Neuronal stem cell (in vitro differentiated cells): Measurements from ENCODE around the gene FMN2.

Experiments used
- DNase-seq: peaks from one replicate; pipeline ENCODE4 v3.0.0-alpha.2; 2013; ENCODE audit warnings: low spot score
- H2AFZ ChIP-seq: one replicate; pipeline ENCODE4 v1.6.1; 2013; ENCODE audit warnings: mild to moderate bottlenecking, low read length, inconsistent platforms
- H2AK5ac ChIP-seq: 2 replicates; pipeline ENCODE4 v1.6.1; 2013; ENCODE audit warnings: low read depth, mild to moderate bottlenecking, inconsistent platforms, low read length, moderate library complexity, mixed read lengths
- H2BK120ac ChIP-seq: 2 replicates; pipeline ENCODE4 v1.6.1; 2013; ENCODE audit warnings: low read depth, mild to moderate bottlenecking, inconsistent platforms, low read length, moderate library complexity, mixed read lengths
- H2BK12ac ChIP-seq: one replicate; pipeline ENCODE4 v1.6.1; 2013; ENCODE audit warnings: low read length, inconsistent platforms
- H2BK15ac ChIP-seq: 2 replicates; pipeline ENCODE4 v1.6.1; 2013; ENCODE audit warnings: mild to moderate bottlenecking, low read length, inconsistent platforms, mixed read lengths
- H2BK5ac ChIP-seq: one replicate; pipeline ENCODE4 v1.6.1; 2013; ENCODE audit warnings: inconsistent platforms, mild to moderate bottlenecking, low read length, moderate library complexity
- H3K14ac ChIP-seq: one replicate; pipeline ENCODE4 v1.6.1; 2013; ENCODE audit warnings: low read length, inconsistent platforms
- H3K18ac ChIP-seq: 2 replicates; pipeline ENCODE4 v1.6.1; 2013; ENCODE audit warnings: low read length, inconsistent platforms
- H3K23ac ChIP-seq: 2 replicates; pipeline ENCODE4 v1.6.1; 2013; ENCODE audit warnings: low read depth, mild to moderate bottlenecking, mixed read lengths, low read length, inconsistent platforms; ENCODE audit not compliant: poor library complexity
- H3K27ac ChIP-seq: replicated peaks from 3 replicates; pipeline ENCODE4 v1.5.1; 2013; ENCODE audit warnings: low read length, inconsistent platforms
- H3K27me3 ChIP-seq, 3 experiments: 2 replicates each; pipeline ENCODE4 v1.6.1; 2013; ENCODE audit warnings: low read length in 3 of 3, mild to moderate bottlenecking in 2 of 3, inconsistent platforms in 1 of 3, low read depth in 1 of 3, mixed read lengths in 1 of 3, moderate library complexity in 1 of 3; ENCODE audit not compliant: control insufficient read depth in 3 of 3, insufficient read depth in 3 of 3
- H3K36me3 ChIP-seq, 2 donors: replicated peaks in 1 of 2; 2 replicates each; pipeline ENCODE4 v1.6.1; 2013; ENCODE audit warnings: low read length in 2 of 2; ENCODE audit not compliant: control insufficient read depth in 2 of 2, insufficient read depth in 2 of 2
- H3K4ac ChIP-seq: 2 replicates; pipeline ENCODE4 v1.6.1; 2013; ENCODE audit warnings: inconsistent platforms, mild to moderate bottlenecking, low read length, moderate library complexity
- H3K4me1 ChIP-seq, 2 donors: 1 replicate in 1 of 2; 2 replicates in 1 of 2; pipeline ENCODE4 v1.6.1; 2013; ENCODE audit warnings: low read length in 2 of 2, low read depth in 1 of 2; ENCODE audit not compliant: control insufficient read depth in 2 of 2, insufficient read depth in 1 of 2
- H3K4me2 ChIP-seq: one replicate; pipeline ENCODE4 v1.6.1; 2013; ENCODE audit warnings: mild to moderate bottlenecking, low read length, inconsistent platforms; ENCODE audit not compliant: insufficient read depth, poor library complexity, severe bottlenecking
- H3K4me3 ChIP-seq, 2 donors: 2 replicates each; pipeline ENCODE4 v1.5.1; 2013; ENCODE audit warnings: low read length in 2 of 2, mild to moderate bottlenecking in 2 of 2, inconsistent platforms in 1 of 2, moderate library complexity in 1 of 2
- H3K79me1 ChIP-seq: one replicate; pipeline ENCODE4 v1.6.1; 2013; ENCODE audit warnings: low read depth, mild to moderate bottlenecking, inconsistent platforms, low read length, moderate library complexity
- H3K9ac ChIP-seq: one replicate; pipeline ENCODE4 v1.6.1; 2013; ENCODE audit warnings: mild to moderate bottlenecking, low read depth, low read length, inconsistent platforms; ENCODE audit not compliant: poor library complexity
- H3K9me3 ChIP-seq, 2 donors: replicated peaks in 1 of 2; 2 replicates each; pipeline versions ENCODE3 to v1.6.1; 2013; ENCODE audit warnings: low read length in 2 of 2, mild to moderate bottlenecking in 2 of 2, inconsistent platforms in 1 of 2, low read depth in 1 of 2, mixed read lengths in 1 of 2, moderate library complexity in 1 of 2; ENCODE audit not compliant: control insufficient read depth in 2 of 2, insufficient read depth in 1 of 2
- H4K8ac ChIP-seq: one replicate; pipeline ENCODE4 v1.6.1; 2013; ENCODE audit warnings: low read depth, mild to moderate bottlenecking, inconsistent platforms, low read length, moderate library complexity
- H4K91ac ChIP-seq: one replicate; pipeline ENCODE4 v1.6.1; 2013; ENCODE audit warnings: low read length, low read depth, mild to moderate bottlenecking, inconsistent platforms; ENCODE audit not compliant: poor library complexity
- WGBS, 2 donors: extraction: QIAGEN DNeasy Blood & Tissue Kit; methylation state at CpG; one replicate each; pipeline ENCODE4 v1.1.7; 2013; ENCODE audit warnings: missing lambda C conversion rate in 2 of 2, mixed read lengths in 1 of 2; ENCODE audit not compliant: insufficient read length in 2 of 2, insufficient replicate concordance in 1 of 2; ENCODE audit errors: extremely low coverage in 2 of 2; 5-methylcytosine and 5-hydroxymethylcytosine counted together

FMN2 gene

GRCh38 chr1:240310226-240310925 lies 218.7 kb downstream of the FMN2 start:
- Histone ChIP-seq H3K18ac (no peak overlapping the region), H2AFZ (no peak overlapping the region), H2BK5ac (no peak overlapping the region), H2BK15ac (no peak overlapping the region), H3K9me3 (peaks cover 0 to 6% of the 10 kb centered on the region in 2 donors), H3K4ac (no peak overlapping the region), H3K9ac (no peak overlapping the region), H2AK5ac (no peak overlapping the region), H2BK12ac (no peak overlapping the region), H2BK120ac (no peak overlapping the region), H3K4me1 (no peaks in the 10 kb centered on the region), H3K4me3 (no peak overlapping the region), H3K4me2 (no peak overlapping the region), H3K23ac (no peak overlapping the region), H3K14ac (no peak overlapping the region), H4K8ac (no peak overlapping the region), H3K79me1 (no peaks in the 10 kb centered on the region), H3K27ac (no peak overlapping the region), H3K27me3 (no peaks in the 10 kb centered on the region), H3K36me3 (no peaks in the 10 kb centered on the region), H4K91ac (no peak overlapping the region)
- DNase-seq, result no peak
- 100% methylated on average over 1 of the region's 1 CpG; no CpG with 5 or more reads in 1 of the 2 donors for WGBS, 2 donors

DNA sequence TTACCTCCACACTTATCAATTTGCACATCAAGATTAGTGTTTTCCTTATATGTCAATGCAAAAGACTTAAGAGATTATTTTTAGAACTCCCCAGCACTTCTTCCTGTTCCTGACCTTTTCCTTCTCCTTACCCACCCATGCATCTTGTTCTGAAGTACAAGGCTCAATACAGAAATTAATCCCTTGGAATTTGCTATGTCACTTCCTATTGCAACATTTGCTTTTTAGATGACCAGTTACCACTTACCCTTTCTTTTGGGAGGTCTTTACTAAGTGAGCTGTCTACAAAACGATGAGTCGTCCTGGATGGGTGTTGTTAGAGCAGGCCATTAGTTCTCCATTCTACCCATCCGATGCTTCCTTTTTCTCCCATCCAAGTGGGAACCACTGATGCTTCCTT lies 221.2 kb downstream of the FMN2 start:
- H3K4me3 ChIP-seq, result no peak overlapping the region
- no peaks in the 10 kb centered on the region for H3K79me1 ChIP-seq
- no peak overlapping the region for H3K9ac ChIP-seq
- no peak overlapping the region for H2BK15ac ChIP-seq
- no peak overlapping the region for H3K18ac ChIP-seq
- no peak for DNase-seq
- no peaks in the 10 kb centered on the region for H3K27me3 ChIP-seq
- H2AK5ac ChIP-seq, result no peak overlapping the region
- H3K23ac ChIP-seq, result no peak overlapping the region
- no peak overlapping the region for H2BK120ac ChIP-seq
- H3K36me3 ChIP-seq, result no peaks in the 10 kb centered on the region
- no peaks in the 10 kb centered on the region for H3K9me3 ChIP-seq
- no CpG with 5 or more reads among the region's 3 CpGs for WGBS, 2 donors
- no peak overlapping the region for H3K14ac ChIP-seq
- H3K4me1 ChIP-seq, result no peaks in the 10 kb centered on the region
- H4K8ac ChIP-seq, result no peak overlapping the region
- no peak overlapping the region for H2AFZ ChIP-seq
- H3K4ac ChIP-seq, result no peak overlapping the region
- no peak overlapping the region for H3K4me2 ChIP-seq
- H2BK5ac ChIP-seq, result no peak overlapping the region
- no peak overlapping the region for H3K27ac ChIP-seq
- H2BK12ac ChIP-seq, result no peak overlapping the region
- no peak overlapping the region for H4K91ac ChIP-seq

DNA sequence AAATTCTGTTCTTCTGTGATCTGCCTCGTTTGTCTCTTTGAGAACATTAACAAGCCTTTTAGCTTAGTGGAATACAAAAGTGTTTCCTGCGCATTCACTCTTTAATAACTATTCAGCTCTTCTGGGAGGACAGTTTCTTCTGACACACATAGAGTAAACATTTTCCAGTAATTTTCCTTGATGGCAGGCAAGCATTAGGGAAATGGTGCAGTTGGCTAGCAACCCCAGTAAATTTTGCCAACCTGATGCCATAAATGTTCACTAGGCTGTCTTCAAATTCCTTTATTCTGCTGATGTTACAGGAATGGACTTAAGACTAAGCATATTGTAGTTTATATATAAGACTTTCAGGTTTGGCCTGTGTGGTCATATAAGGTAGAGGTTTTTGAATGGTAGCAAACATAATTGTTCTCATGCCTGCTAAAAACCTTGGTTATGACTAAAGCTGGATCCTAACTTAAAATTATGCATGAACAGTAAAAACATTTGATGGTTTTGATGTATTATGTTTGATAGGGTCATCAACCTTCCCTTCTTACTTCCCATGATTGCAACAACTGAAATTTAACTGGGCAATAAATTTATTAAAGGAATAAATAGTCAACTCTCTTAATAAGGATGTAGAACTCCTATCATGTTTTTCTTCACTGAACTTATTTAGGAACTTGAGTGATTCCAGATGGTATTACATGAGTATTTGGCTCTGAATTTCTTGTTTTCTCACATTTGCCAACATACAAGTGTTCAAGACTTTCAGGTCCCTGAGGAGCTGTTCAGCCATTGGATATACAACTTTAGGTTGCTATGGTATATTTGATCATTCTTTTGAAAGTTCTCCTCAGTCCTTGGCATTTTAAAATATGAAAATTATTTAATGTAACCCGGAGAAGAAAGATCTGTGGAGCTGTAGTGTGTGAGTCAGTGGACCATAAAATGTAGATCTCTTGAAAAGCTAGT lies 223.4 kb downstream of the FMN2 start:
- Histone ChIP-seq H3K27ac (no peak overlapping the region), H3K9me3 (no peaks in the 10 kb centered on the region)

DNA sequence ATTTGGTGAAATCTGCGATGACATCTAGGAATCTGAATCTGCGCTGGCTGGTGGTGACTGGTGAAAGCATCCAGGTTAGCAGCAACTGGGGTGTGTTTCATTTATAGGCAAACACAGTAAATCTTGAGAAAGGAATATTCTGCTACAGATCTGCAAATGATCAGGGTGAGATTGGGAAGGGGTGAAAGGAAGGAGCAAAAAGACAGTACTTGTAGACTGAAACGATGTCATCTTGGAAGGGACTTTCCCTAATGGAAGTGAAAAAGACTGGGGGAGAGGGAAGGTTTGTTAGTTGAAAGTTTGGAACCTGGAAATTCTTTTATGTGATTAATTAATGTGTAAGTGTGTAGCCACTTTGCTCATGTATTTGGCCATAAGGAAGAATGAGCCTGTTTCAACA lies 228.3 kb downstream of the FMN2 start:
- Histone ChIP-seq H3K27me3 (no peaks in the 10 kb centered on the region), H2BK12ac (no peak overlapping the region), H3K23ac (no peak overlapping the region), H4K91ac (no peak overlapping the region), H3K27ac (no peak overlapping the region), H3K9ac (no peak overlapping the region), H3K4me3 (no peak overlapping the region), H3K4me1 (no peaks in the 10 kb centered on the region), H3K79me1 (no peaks in the 10 kb centered on the region), H2BK120ac (no peak overlapping the region), H3K14ac (no peak overlapping the region), H2BK5ac (no peak overlapping the region), H2AFZ (no peak overlapping the region), H3K36me3 (no peaks in the 10 kb centered on the region), H3K9me3 (no peaks in the 10 kb centered on the region), H2AK5ac (no peak overlapping the region), H3K18ac (no peak overlapping the region), H3K4me2 (no peak overlapping the region), H3K4ac (no peak overlapping the region), H4K8ac (no peak overlapping the region), H2BK15ac (no peak overlapping the region)
- no CpG with 5 or more reads among the region's 3 CpGs for WGBS, 2 donors
- DNase-seq, result no peak

More for the DNA sequence above, 223.4 kb downstream of the FMN2 start:
- Histone ChIP-seq H2AFZ (no peak overlapping the region), H2AK5ac (no peak overlapping the region), H3K4me1 (no peaks in the 10 kb centered on the region), H3K9ac (no peak overlapping the region), H3K4ac (no peak overlapping the region), H2BK120ac (no peak overlapping the region), H3K4me3 (no peak overlapping the region), H3K27me3 (no peaks in the 10 kb centered on the region), H4K8ac (no peak overlapping the region), H3K4me2 (no peak overlapping the region), H3K79me1 (no peaks in the 10 kb centered on the region), H3K23ac (no peak overlapping the region), H3K36me3 (no peaks in the 10 kb centered on the region), H2BK5ac (no peak overlapping the region), H4K91ac (no peak overlapping the region), H2BK15ac (no peak overlapping the region), H3K18ac (no peak overlapping the region), H2BK12ac (no peak overlapping the region), H3K14ac (no peak overlapping the region)
- WGBS, 2 donors, result no CpG with 5 or more reads among the region's 3 CpGs
- no peak for DNase-seq
